SK-N-SH (cell line): Measurements from ENCODE around the gene CUBN. TPM values are rescaled to one million over a fixed set of nuclear protein-coding genes. Genes with fewer than 3 reads are reported as not detected.

Experiments
- CTCF ChIA-PET: fragments of 300-600, 350-600 bp; formaldehyde crosslinking; extraction: SDS; loops from one replicate; lab custom pipeline; 2021; lab: Yijun Ruan, JAX
- POLR2A ChIA-PET: fragments of 350-600 bp; sonication (Branson Sonifier 250); formaldehyde crosslinking; extraction: SDS; loops from one replicate; lab custom pipeline; 2020; ENCODE audit warnings: antibody characterized with exemption, inconsistent platforms; lab: Yijun Ruan, JAX
- DNase-seq: peaks from one replicate; pipeline ENCODE4 v3.0.0; 2012
- H2AFZ ChIP-seq: fragments of 200-600 bp; sonication (generic); 2 replicates; pipeline ENCODE4 v1.8.1; 2016; ENCODE audit warnings: antibody characterized with exemption, mild to moderate bottlenecking, low read depth
- H3F3A ChIP-seq: fragments of 200-600 bp; sonication (generic); replicated peaks from 2 replicates; pipeline ENCODE3; 2016; ENCODE audit warnings: antibody characterized with exemption, mild to moderate bottlenecking; ENCODE audit not compliant: insufficient read depth
- H3K27ac ChIP-seq, 2 experiments: fragments of 200-500 bp in 1 of 2; fragments of 200-600 bp in 1 of 2; sonication (Bioruptor generic) in 1 of 2; sonication (generic), shearing (Covaris generic) in 1 of 2; 2 replicates each; pipeline versions ENCODE4 v1.5.1 to v1.6.1; 2014 to 2016; ENCODE audit warnings: low read depth in 2 of 2, inconsistent platforms in 1 of 2, low read length in 1 of 2, mild to moderate bottlenecking in 1 of 2, mixed read lengths in 1 of 2
- H3K27me3 ChIP-seq: fragments of 200-600 bp; sonication (generic), shearing (Covaris generic); 2 replicates; pipeline ENCODE4 v1.6.1; 2016; ENCODE audit warnings: mixed run types; ENCODE audit not compliant: insufficient read depth
- H3K36me3 ChIP-seq, 2 experiments: fragments of 200-500 bp in 1 of 2; fragments of 200-600 bp in 1 of 2; sonication (Bioruptor generic) in 1 of 2; sonication (generic) in 1 of 2; replicated peaks in 1 of 2; 2 replicates each; pipeline versions ENCODE3 to v1.5.1; 2014 to 2016; ENCODE audit warnings: low read length in 1 of 2, mild to moderate bottlenecking in 1 of 2; ENCODE audit not compliant: insufficient read depth in 2 of 2, control insufficient read depth in 1 of 2
- H3K4me1 ChIP-seq, 2 experiments: fragments of 200-500 bp in 1 of 2; fragments of 200-600 bp in 1 of 2; sonication (Bioruptor generic) in 1 of 2; sonication (generic), shearing (Covaris generic) in 1 of 2; 2 replicates each; pipeline versions ENCODE4 v1.5.1 to v1.6.1; 2014 to 2016; ENCODE audit warnings: low read depth in 1 of 2, low read length in 1 of 2, mixed run types in 1 of 2; ENCODE audit not compliant: insufficient read depth in 2 of 2, control insufficient read depth in 1 of 2
- H3K4me2 ChIP-seq: fragments of 200-600 bp; sonication (generic), shearing (Covaris generic); 2 replicates; pipeline ENCODE4 v1.6.1; 2017; ENCODE audit warnings: mixed run types
- H3K4me3 ChIP-seq, 2 experiments: fragments of 200-500 bp in 1 of 2; fragments of 200-600 bp in 1 of 2; sonication (Bioruptor generic) in 1 of 2; sonication (generic), shearing (Covaris generic) in 1 of 2; 2 replicates each; pipeline versions ENCODE4 v1.5.1 to v1.8.1; 2014 to 2016; ENCODE audit warnings: low read depth in 2 of 2, inconsistent platforms in 1 of 2, low read length in 1 of 2, mild to moderate bottlenecking in 1 of 2, mixed read lengths in 1 of 2, moderate library complexity in 1 of 2
- H3K79me2 ChIP-seq: fragments of 200-600 bp; sonication (generic); 2 replicates; pipeline ENCODE4 v1.8.1; 2017; ENCODE audit warnings: mild to moderate bottlenecking; ENCODE audit not compliant: insufficient read depth
- H3K9ac ChIP-seq: fragments of 200-600 bp; sonication (generic); 2 replicates; pipeline ENCODE4 v1.6.1; 2017; ENCODE audit warnings: mixed run types
- H3K9me2 ChIP-seq: fragments of 200-600 bp; sonication (generic); 2 replicates; pipeline ENCODE4 v1.6.1; 2017; ENCODE audit warnings: mixed run types
- H3K9me3 ChIP-seq: fragments of 200-600 bp; sonication (generic); 2 replicates; pipeline ENCODE4 v1.6.1; 2017; ENCODE audit warnings: mixed run types, mild to moderate bottlenecking, moderate library complexity
- H4K20me1 ChIP-seq: fragments of 200-600 bp; sonication (generic); 2 replicates; pipeline ENCODE4 v1.6.1; 2017; ENCODE audit warnings: mild to moderate bottlenecking, mixed run types; ENCODE audit not compliant: insufficient read depth
- ELF1 ChIP-seq: IDR thresholded peaks from 2 replicates; pipeline ENCODE4 v1.4.0; 2012
- FOSL2 ChIP-seq: IDR thresholded peaks from 2 replicates; pipeline ENCODE4 v1.4.0; 2012; ENCODE audit warnings: low read depth, mild to moderate bottlenecking, moderate library complexity, borderline replicate concordance
- FOXJ3 ChIP-seq: sonication (generic); formaldehyde crosslinking; IDR thresholded peaks from 2 replicates; pipeline ENCODE4 v1.5.1; 2020; ENCODE audit warnings: mild to moderate bottlenecking, missing genetic modification reagents
- FOXM1 ChIP-seq: IDR thresholded peaks from 2 replicates; pipeline ENCODE4 v1.4.0; 2012; ENCODE audit warnings: low read depth, mild to moderate bottlenecking
- GABPA ChIP-seq: IDR thresholded peaks from 2 replicates; pipeline ENCODE4 v1.4.0; 2012; ENCODE audit warnings: low read depth, mild to moderate bottlenecking
- IRF3 ChIP-seq: fragments of 150-350 bp; IDR thresholded peaks from 2 replicates; pipeline ENCODE4 v1.6.1; 2016; ENCODE audit warnings: mild to moderate bottlenecking, low read depth, low read length
- JUND ChIP-seq: IDR thresholded peaks from 2 replicates; pipeline ENCODE4 v1.4.0; 2012
- MEF2A ChIP-seq: IDR thresholded peaks from 2 replicates; pipeline ENCODE4 v1.4.0; 2012; ENCODE audit warnings: low read depth, borderline replicate concordance
- NFIC ChIP-seq: IDR thresholded peaks from 2 replicates; pipeline ENCODE4 v1.4.0; 2012; ENCODE audit warnings: borderline replicate concordance
- NRF1 ChIP-seq: IDR thresholded peaks from 2 replicates; pipeline ENCODE4 v1.6.1; 2012; ENCODE audit warnings: low read depth, mild to moderate bottlenecking, low read length
- PBX3 ChIP-seq: IDR thresholded peaks from 2 replicates; pipeline ENCODE4; 2012
- POLR2AphosphoS5 ChIP-seq: IDR thresholded peaks from 2 replicates; pipeline ENCODE4 v1.6.1; 2012; ENCODE audit warnings: low read depth, low read length
- RAD21 ChIP-seq: IDR thresholded peaks from 2 replicates; pipeline ENCODE4 v1.6.1; 2012; ENCODE audit warnings: mild to moderate bottlenecking, low read length
- RXRA ChIP-seq: IDR thresholded peaks from 2 replicates; pipeline ENCODE4 v1.4.0; 2012; ENCODE audit warnings: low read depth, mild to moderate bottlenecking, borderline replicate concordance
- SIN3A ChIP-seq: IDR thresholded peaks from 2 replicates; pipeline ENCODE4 v1.6.1; 2012; ENCODE audit warnings: low read depth, mild to moderate bottlenecking, low read length, moderate library complexity, borderline replicate concordance
- TCF12 ChIP-seq: IDR thresholded peaks from 2 replicates; pipeline ENCODE4 v1.4.0; 2012
- USF1 ChIP-seq: IDR thresholded peaks from 2 replicates; pipeline ENCODE4 v1.4.0; 2012; ENCODE audit warnings: low read depth, borderline replicate concordance
- WGBS: methylation state at CpG from one replicate; pipeline ENCODE4 v1.1.6; 2017; ENCODE audit warnings: low lambda C conversion rate; 5-methylcytosine and 5-hydroxymethylcytosine counted together
- polyA plus RNA-seq, 3 experiments: library from polyadenylated mRNA; depleted of rRNA; stranded (reverse); fragments of >200 nt; gene quantifications; 2 replicates each; pipeline ENCODE4 v1.2.3, GENCODE V29; 2012

CUBN gene
- polyA plus RNA-seq, 1 of the 3 experiments (the other 2 are of a cell fraction), result 2.4 TPM

GRCh38 chr10:17007418-17007770, 122.2 kb downstream of the CUBN start:
- Histone ChIP-seq H3K4me1 (peaks cover 4 to 28% of the 10 kb centered on the region in 2 experiments), H3K4me2 (no peak overlapping the region), H3K9ac (no peak overlapping the region), H3K79me2 (no peaks in the 10 kb centered on the region), H3K27me3 (no peaks in the 10 kb centered on the region), H4K20me1 (no peaks in the 10 kb centered on the region), H3K9me3 (no peaks in the 10 kb centered on the region), H3K27ac (peak overlapping the region in 1 of 2 experiments; percentile 17; a peak in 1 of 4 replicates)
- CTCF ChIA-PET, result no interaction called here
- 88% methylated on average over 8 of the region's 8 CpGs for WGBS
- POLR2A ChIA-PET, result no interaction called here
- no peak for DNase-seq
- TF ChIP-seq NFIC, result no peak
- TF ChIP-seq TCF12, result no peak
- no peak for TF ChIP-seq POLR2AphosphoS5
- TF ChIP-seq, all 33 proteins: peak for 0
- H3F3A ChIP-seq, result peaks cover 38% of the 10 kb centered on the region
- no peaks in the 10 kb centered on the region for H3K9me2 ChIP-seq
- no peaks in the 10 kb centered on the region for H3K36me3 ChIP-seq
- H2AFZ ChIP-seq, result no peak overlapping the region
- no peak overlapping the region for H3K4me3 ChIP-seq

GRCh38 chr10:17006631-17007417, 122.8 kb downstream of the CUBN start:
- Histone ChIP-seq H3K9me3 (no peaks in the 10 kb centered on the region), H3K27me3 (no peaks in the 10 kb centered on the region), H3F3A (peaks cover 44% of the 10 kb centered on the region), H3K36me3 (no peaks in the 10 kb centered on the region), H3K27ac (peak overlapping the region in 1 of 2 experiments; percentile 100; a peak in 1 of 4 replicates), H3K4me1 (peaks cover 7 to 34% of the 10 kb centered on the region in 2 experiments), H4K20me1 (no peaks in the 10 kb centered on the region), H3K4me2 (no peak overlapping the region), H3K4me3 (no peak overlapping the region), H3K9ac (no peak overlapping the region), H3K9me2 (no peaks in the 10 kb centered on the region), H3K79me2 (no peaks in the 10 kb centered on the region), H2AFZ (no peak overlapping the region)
- DNase-seq, result no peak
- POLR2A ChIA-PET, result no interaction called here
- TF ChIP-seq NRF1, result no peak
- CTCF ChIA-PET, result no interaction called here
- WGBS, result 88% methylated on average over 11 of the region's 12 CpGs

- Histone ChIP-seq H3K36me3 (no peaks in the 10 kb centered on the region), H4K20me1 (no peaks in the 10 kb centered on the region), H3K9me2 (no peaks in the 10 kb centered on the region), H3K9me3 (no peaks in the 10 kb centered on the region), H3K79me2 (no peaks in the 10 kb centered on the region), H3K27ac (peak overlapping the region in 1 of 2 experiments; percentile 100; a peak in 2 of 4 replicates), H2AFZ (no peak overlapping the region), H3K4me3 (no peak overlapping the region), H3K4me1 (peaks cover 9 to 40% of the 10 kb centered on the region in 2 experiments), H3K27me3 (no peaks in the 10 kb centered on the region), H3K9ac (no peak overlapping the region), H3K4me2 (no peak overlapping the region), H3F3A (peaks cover 52% of the 10 kb centered on the region)
- WGBS, result 71% methylated on average over 8 of the region's 8 CpGs
- POLR2A ChIA-PET, result no interaction called here
- DNase-seq, result no peak
- CTCF ChIA-PET, result interaction anchor here (1.8 kb wide), 1 partner anchor 10 kb away, joined by 5 read pairs; no protein-coding TSS in a partner anchor
- TF ChIP-seq FOSL2 (no peak), NFIC (no peak), POLR2AphosphoS5 (no peak), GABPA (no peak), FOXM1 (no peak), MEF2A (no peak), ELF1 (no peak), NRF1 (no peak), USF1 (no peak), FOXJ3 (CRISPR knock-in tag) (no peak), RXRA (no peak), JUND (no peak), PBX3 (no peak), TCF12 (no peak), RAD21 (no peak), IRF3 (no peak), SIN3A (no peak)
Measured at GRCh38 chr10:17005621-17006566, 123.7 kb downstream of the CUBN start.
